Endothelial cell of umbilical vein (primary cell): ENCODE data around the gene CUEDC1. TPM values are rescaled to one million over a fixed set of nuclear protein-coding genes. Genes with fewer than 3 reads are reported as not detected.
A peak's percentile ranks its signal among the peaks of the same experiment; 100 is the strongest.

ENCODE experiments used
- BruUV-seq: library from RNA; stranded (reverse); fragments of 400-500 nt; replicated peaks from 2 replicates; lab custom pipeline; 2021; lab: Mats Ljungman, UMichigan
- CTCF ChIA-PET: fragments of 300-600, 350-600 bp; sonication (Branson Sonifier 250); formaldehyde crosslinking; loops from one replicate; lab custom pipeline; 2021; ENCODE audit warnings: antibody characterized with exemption, inconsistent platforms; lab: Charles Lee
- POLR2A ChIA-PET: fragments of 300-600, 350-600 bp; sonication (Branson Sonifier 250); formaldehyde crosslinking; loops from one replicate; lab custom pipeline; 2021; ENCODE audit warnings: antibody characterized with exemption, inconsistent platforms; lab: Charles Lee
- DNase-seq: peaks from one replicate; pipeline ENCODE4 v3.0.0-alpha.2; 2011; ENCODE audit warnings: low read depth, low spot score
- FAIRE-seq: peaks from 2 replicates; lab custom pipeline; 2011; peaks lifted over from hg19 to GRCh38; lab: Jason Lieb, UNC
- H2AFZ ChIP-seq: 2 replicates; pipeline ENCODE4 v1.6.0; 2012; ENCODE audit warnings: low read depth, low read length, control low read depth, inconsistent platforms
- H3K27ac ChIP-seq: 2 replicates; pipeline ENCODE4 v1.5.1; 2011; ENCODE audit warnings: low read depth, mild to moderate bottlenecking, control low read depth, low read length, moderate library complexity; ENCODE audit not compliant: insufficient read depth
- H3K27me3 ChIP-seq, 2 experiments: 2 replicates each; pipeline versions ENCODE4 v1.6.0 to v1.6.1; 2011; ENCODE audit warnings: low read length in 2 of 2, mixed read lengths in 1 of 2; ENCODE audit not compliant: control insufficient read depth in 2 of 2, insufficient read depth in 2 of 2
- H3K36me3 ChIP-seq, 2 experiments: 2 replicates in 1 of 2; 3 replicates in 1 of 2; pipeline ENCODE4 v1.5.1; 2011; ENCODE audit warnings: low read length in 2 of 2, mild to moderate bottlenecking in 1 of 2, moderate library complexity in 1 of 2; ENCODE audit not compliant: control insufficient read depth in 2 of 2, insufficient read depth in 2 of 2; ENCODE audit errors: extremely low read depth in 1 of 2
- H3K4me1 ChIP-seq: 3 replicates; pipeline ENCODE4 v1.5.1; 2011; ENCODE audit warnings: mild to moderate bottlenecking, low read length; ENCODE audit not compliant: control insufficient read depth, insufficient read depth; ENCODE audit errors: extremely low read depth
- H3K4me2 ChIP-seq: 2 replicates; pipeline ENCODE4 v1.6.1; 2011; ENCODE audit warnings: low read length, control low read depth, mixed read lengths; ENCODE audit not compliant: insufficient read depth
- H3K4me3 ChIP-seq, 3 experiments: fragments of 200-600 bp in 1 of 3; sonication (generic), shearing (Covaris generic) in 1 of 3; replicated peaks in 1 of 3; 2 replicates each; pipeline ENCODE4 v1.5.1; 2011 to 2016; ENCODE audit warnings: control low read depth in 3 of 3, low read length in 3 of 3, mild to moderate bottlenecking in 2 of 3, inconsistent platforms in 1 of 3, low read depth in 1 of 3, moderate library complexity in 1 of 3; ENCODE audit not compliant: insufficient read depth in 1 of 3
- H3K79me2 ChIP-seq: 2 replicates; pipeline ENCODE4 v1.6.0; 2012; ENCODE audit warnings: low read length, inconsistent platforms; ENCODE audit not compliant: control insufficient read depth, insufficient read depth
- H3K9ac ChIP-seq: replicated peaks from 2 replicates; pipeline ENCODE3; 2011; ENCODE audit warnings: low read length, control low read depth; ENCODE audit not compliant: insufficient read depth; ENCODE audit errors: extremely low read depth
- H3K9me1 ChIP-seq: replicated peaks from 3 replicates; pipeline ENCODE4 v1.6.0; 2011; ENCODE audit warnings: mild to moderate bottlenecking, low read length; ENCODE audit not compliant: control insufficient read depth, insufficient read depth; ENCODE audit errors: extremely low read depth
- H3K9me3 ChIP-seq: replicated peaks from 2 replicates; pipeline ENCODE4 v1.5.1; 2012; ENCODE audit warnings: low read length, inconsistent platforms; ENCODE audit not compliant: control insufficient read depth, insufficient read depth
- H4K20me1 ChIP-seq: replicated peaks from 2 replicates; pipeline ENCODE3; 2011; ENCODE audit warnings: mild to moderate bottlenecking, low read length; ENCODE audit not compliant: control insufficient read depth, insufficient read depth; ENCODE audit errors: extremely low read depth
- EZH2 ChIP-seq: IDR thresholded peaks from 2 replicates; pipeline ENCODE4 v1.6.1; 2012; ENCODE audit warnings: borderline replicate concordance, low read depth, mild to moderate bottlenecking, moderate library complexity, low read length, inconsistent platforms; ENCODE audit not compliant: severe bottlenecking
- JUN ChIP-seq: IDR thresholded peaks from 2 replicates; pipeline ENCODE4 v1.6.1; 2011; ENCODE audit warnings: borderline replicate concordance, low read depth; ENCODE audit not compliant: insufficient read length, insufficient read depth
- MYC ChIP-seq: IDR thresholded peaks from one replicate; pipeline ENCODE4 v1.6.1; 2011; ENCODE audit warnings: mild to moderate bottlenecking, low read depth, low read length
- dilution Hi-C: fragments of 300-500 bp; cut with MboI; formaldehyde crosslinking; loops from one replicate; pipeline ENCODE4 v1.15.0; 2019; ENCODE audit warnings: low sequenced_read_pairs; ENCODE audit not compliant: extremely low pct_ligation_motif_present
- intact Hi-C: fragments of 100-400 bp; cut with micrococcal nuclease; formaldehyde crosslinking; loops from one replicate; pipeline ENCODE4 v1.10.0; 2022
- polyA plus RNA-seq, 4 experiments: library from polyadenylated mRNA; depleted of rRNA in 3 of 4; stranded (reverse) in 3 of 4; unstranded in 1 of 4; fragments of >200 nt; gene quantifications; 2 replicates each; pipeline versions ENCODE4 v1.2.1 to v1.2.3, GENCODE V29; 2011 to 2012; ENCODE audit warnings: missing spikeins in 1 of 4
- total RNA-seq: library from RNA; stranded (reverse); gene quantifications from 2 replicates; pipeline ENCODE4 v1.2.3, GENCODE V29; 2021
- TF ChIP-seq, protein P1 (sequence below), 2 donors: IDR thresholded peaks; 1 replicate in 1 of 2; 2 replicates in 1 of 2; pipeline ENCODE4 v1.5.1; 2011; ENCODE audit warnings: low read length in 2 of 2, mild to moderate bottlenecking in 2 of 2, moderate library complexity in 2 of 2, control low read depth in 1 of 2, inconsistent platforms in 1 of 2, low read depth in 1 of 2; ENCODE audit not compliant: insufficient read depth in 1 of 2; ENCODE audit errors: extremely low read depth in 1 of 2

The CUEDC1 gene
- total and polyA plus RNA-seq, 2 donors (not counting 3 experiments of a cell fraction or from before 2014, with no cell fraction given) = 15.8 to 27.7 TPM

- Histone ChIP-seq H3K4me3 (no peak overlapping the region), H2AFZ (peak overlapping the region; percentile 81), H3K27me3 (no peaks in the 10 kb centered on the region), H3K9me1 (no peaks in the 10 kb centered on the region), H3K79me2 (no peaks in the 10 kb centered on the region), H3K27ac (no peak overlapping the region), H3K36me3 (peaks cover 0 to 2% of the 10 kb centered on the region in 2 experiments), H3K4me2 (peak overlapping the region; percentile 84), H3K9ac (no peak overlapping the region), H4K20me1 (no peaks in the 10 kb centered on the region), H3K9me3 (no peaks in the 10 kb centered on the region), H3K4me1 (no peaks in the 10 kb centered on the region)
- intact Hi-C loops = loop anchor here (1.0 to 5.0 kb wide), 7 partner anchors 85 to 711 kb away; no protein-coding TSS in a partner anchor
- FAIRE-seq (no peak), DNase-seq (no peak)
- CTCF ChIA-PET = interaction anchor here (0.6 to 3.8 kb wide), 61 partner anchors 10 to 833 kb away, joined by 3 to 63 read pairs (median 4); partner anchors contain the start of genes MKS1, MRPS23 and SRSF1
- dilution Hi-C loops = no loop called here
- no TSS peak for BruUV-seq
- POLR2A ChIA-PET = no interaction called here
- TF ChIP-seq, protein P1, sequence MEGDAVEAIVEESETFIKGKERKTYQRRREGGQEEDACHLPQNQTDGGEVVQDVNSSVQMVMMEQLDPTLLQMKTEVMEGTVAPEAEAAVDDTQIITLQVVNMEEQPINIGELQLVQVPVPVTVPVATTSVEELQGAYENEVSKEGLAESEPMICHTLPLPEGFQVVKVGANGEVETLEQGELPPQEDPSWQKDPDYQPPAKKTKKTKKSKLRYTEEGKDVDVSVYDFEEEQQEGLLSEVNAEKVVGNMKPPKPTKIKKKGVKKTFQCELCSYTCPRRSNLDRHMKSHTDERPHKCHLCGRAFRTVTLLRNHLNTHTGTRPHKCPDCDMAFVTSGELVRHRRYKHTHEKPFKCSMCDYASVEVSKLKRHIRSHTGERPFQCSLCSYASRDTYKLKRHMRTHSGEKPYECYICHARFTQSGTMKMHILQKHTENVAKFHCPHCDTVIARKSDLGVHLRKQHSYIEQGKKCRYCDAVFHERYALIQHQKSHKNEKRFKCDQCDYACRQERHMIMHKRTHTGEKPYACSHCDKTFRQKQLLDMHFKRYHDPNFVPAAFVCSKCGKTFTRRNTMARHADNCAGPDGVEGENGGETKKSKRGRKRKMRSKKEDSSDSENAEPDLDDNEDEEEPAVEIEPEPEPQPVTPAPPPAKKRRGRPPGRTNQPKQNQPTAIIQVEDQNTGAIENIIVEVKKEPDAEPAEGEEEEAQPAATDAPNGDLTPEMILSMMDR (IDR thresholded peaks at IDR 0.05; ENCODE audit: extremely low read depth in 1 of 2, insufficient read depth in 1 of 2, low read depth in 1 of 2, low read length in 2 of 2) = no peak
- TF ChIP-seq JUN (no peak), EZH2 (no peak), MYC (no peak)
These were observed 122.7 kb downstream of the CUEDC1 start for GRCh38 chr17:57832314-57833178.
